ENCODE data around the gene ACTL7A.
"Not testable (repeated sequence)": the region's sequence is repeated elsewhere in the genome, so short reads cannot be mapped to it uniquely, and the experiment has no call there.

Gene ACTL7A

GRCh38 chr9:108880738-108881316, 18.8 kb downstream of the ACTL7A start:
- no peak for DNase-seq (ENCODE audit: low read depth)

- no peak for DNase-seq (ENCODE audit: low read depth)
Observed at GRCh38 chr9:108882052-108882888, 20.2 kb downstream of the ACTL7A start.

- no peak for DNase-seq (ENCODE audit: low read depth)
Observed at GRCh38 chr9:108883085-108883484, 21.0 kb downstream of the ACTL7A start.

- no peak for DNase-seq (ENCODE audit: low read depth)
Observed at GRCh38 chr9:108884701-108885100, 22.6 kb downstream of the ACTL7A start.

- peak; percentile 65 for DNase-seq (ENCODE audit: low read depth)
Observed at GRCh38 chr9:108885643-108886348, 23.7 kb downstream of the ACTL7A start.

GRCh38 chr9:108886594-108887271, 24.7 kb downstream of the ACTL7A start:
- DNase-seq (ENCODE audit: low read depth): not testable (repeated sequence)

GRCh38 chr9:108889649-108890067, 27.6 kb downstream of the ACTL7A start:
- DNase-seq (ENCODE audit: low read depth): no peak

GRCh38 chr9:108894225-108894997, 32.3 kb downstream of the ACTL7A start:
- no peak for DNase-seq (ENCODE audit: low read depth)

- no peak for DNase-seq (ENCODE audit: low read depth)
Observed at GRCh38 chr9:108897324-108898096, 35.4 kb downstream of the ACTL7A start.

- not testable (repeated sequence) for DNase-seq (ENCODE audit: low read depth)
Observed at GRCh38 chr9:108899023-108899695, 37.1 kb downstream of the ACTL7A start.

GRCh38 chr9:108900176-108900575, 38.1 kb downstream of the ACTL7A start:
- no peak for DNase-seq (ENCODE audit: low read depth)

GRCh38 chr9:108903420-108904103, 41.5 kb downstream of the ACTL7A start:
- DNase-seq (ENCODE audit: low read depth): no peak

- DNase-seq (ENCODE audit: low read depth): no peak
Observed at GRCh38 chr9:108904161-108904560, 42.1 kb downstream of the ACTL7A start.

- DNase-seq (ENCODE audit: low read depth): no peak
Observed at GRCh38 chr9:108905494-108905893, 43.4 kb downstream of the ACTL7A start.

- DNase-seq (ENCODE audit: low read depth): no peak
Observed at GRCh38 chr9:108910402-108910801, 48.3 kb downstream of the ACTL7A start.

GRCh38 chr9:108910914-108911313, 48.8 kb downstream of the ACTL7A start:
- no peak for DNase-seq (ENCODE audit: low read depth)

- no peak for DNase-seq (ENCODE audit: low read depth)
Observed at GRCh38 chr9:108911820-108912219, 49.8 kb downstream of the ACTL7A start.
